Spinal cord (tissue), 10 donors: Measurements from ENCODE around the gene MAP3K7. TPM values are rescaled to one million over a fixed set of nuclear protein-coding genes. Genes with fewer than 3 reads are reported as not detected.

Experiments
- DNase-seq, 6 donors: peaks; one replicate each; pipeline versions ENCODE4 v3.0.0 to v3.0.0-alpha.2; 2013 to 2015; ENCODE audit warnings: low spot score in 6 of 6, low read depth in 4 of 6
- H3K27ac ChIP-seq: one replicate; pipeline ENCODE4 v1.5.1; 2013; ENCODE audit warnings: low read depth, low read length, control low read depth
- H3K27me3 ChIP-seq: one replicate; pipeline ENCODE4 v1.6.1; 2013; ENCODE audit warnings: low read length; ENCODE audit not compliant: control insufficient read depth, insufficient read depth
- H3K36me3 ChIP-seq: one replicate; pipeline ENCODE4 v1.6.1; 2013; ENCODE audit warnings: low read length; ENCODE audit not compliant: control insufficient read depth, insufficient read depth
- H3K4me1 ChIP-seq: one replicate; pipeline ENCODE4 v1.6.1; 2013; ENCODE audit warnings: low read length; ENCODE audit not compliant: control insufficient read depth, insufficient read depth
- H3K4me3 ChIP-seq: one replicate; pipeline ENCODE4 v1.5.1; 2013; ENCODE audit warnings: low read depth, low read length, control low read depth
- H3K9me3 ChIP-seq: one replicate; pipeline ENCODE4 v1.6.1; 2013; ENCODE audit warnings: low read length; ENCODE audit not compliant: control insufficient read depth, insufficient read depth
- WGBS: methylation state at CpG from one replicate; pipeline ENCODE4 v1.1.5; 2013; ENCODE audit warnings: missing lambda C conversion rate; ENCODE audit not compliant: insufficient coverage; 5-methylcytosine and 5-hydroxymethylcytosine counted together
- polyA plus RNA-seq, 2 donors: library from polyadenylated mRNA; unstranded; fragments of 120-200 nt; gene quantifications; one replicate each; pipeline ENCODE4 v1.2.1, GENCODE V29; 2013; ENCODE audit not compliant: insufficient read length in 2 of 2
- total RNA-seq, 2 donors: library from RNA; depleted of rRNA in 1 of 2; stranded (reverse); fragments of 120-200 nt in 1 of 2; fragments of >200 nt in 1 of 2; gene quantifications; one replicate each; pipeline versions ENCODE4 v1.2.3 to v1.2.4, GENCODE V29; 2013 to 2014
- donor health status: healthy.

Gene MAP3K7
- total and polyA plus RNA-seq, 4 donors, result 29.1 to 44.4 (median 39.0) TPM

GRCh38 chr6:90514496-90514895 lies 72.4 kb downstream of the MAP3K7 start:
- no peaks in the 10 kb centered on the region for H3K36me3 ChIP-seq
- no peak for DNase-seq
- no peaks in the 10 kb centered on the region for H3K4me1 ChIP-seq
- H3K27me3 ChIP-seq, result no peaks in the 10 kb centered on the region
- WGBS, result 50% methylated on average over 2 of the region's 3 CpGs
- no peak overlapping the region for H3K4me3 ChIP-seq
- no peak overlapping the region for H3K27ac ChIP-seq
- no peaks in the 10 kb centered on the region for H3K9me3 ChIP-seq

- no CpG with 5 or more reads among the region's 5 CpGs for WGBS
- H3K9me3 ChIP-seq, result no peaks in the 10 kb centered on the region
- no peak overlapping the region for H3K27ac ChIP-seq
- H3K27me3 ChIP-seq, result no peaks in the 10 kb centered on the region
- H3K4me3 ChIP-seq, result no peak overlapping the region
- DNase-seq, result no peak
- H3K4me1 ChIP-seq, result no peaks in the 10 kb centered on the region
- H3K36me3 ChIP-seq, result no peaks in the 10 kb centered on the region
Observed at GRCh38 chr6:90508753-90509152, 78.1 kb downstream of the MAP3K7 start.

GRCh38 chr6:90502866-90503407 lies 83.9 kb downstream of the MAP3K7 start:
- H3K27ac ChIP-seq, result no peak overlapping the region
- H3K4me1 ChIP-seq, result no peaks in the 10 kb centered on the region
- no peaks in the 10 kb centered on the region for H3K9me3 ChIP-seq
- H3K36me3 ChIP-seq, result no peaks in the 10 kb centered on the region
- WGBS, result 80% methylated on average over 2 of the region's 3 CpGs
- DNase-seq, result no peak
- no peak overlapping the region for H3K4me3 ChIP-seq
- no peaks in the 10 kb centered on the region for H3K27me3 ChIP-seq

GRCh38 chr6:90502381-90502780 lies 84.5 kb downstream of the MAP3K7 start:
- no peak overlapping the region for H3K27ac ChIP-seq

GRCh38 chr6:90500458-90500857 lies 86.4 kb downstream of the MAP3K7 start:
- no peaks in the 10 kb centered on the region for H3K4me1 ChIP-seq
- WGBS, result 51% methylated on average over 5 of the region's 9 CpGs
- H3K9me3 ChIP-seq, result no peaks in the 10 kb centered on the region
- H3K36me3 ChIP-seq, result no peaks in the 10 kb centered on the region
- H3K27ac ChIP-seq, result no peak overlapping the region
- H3K27me3 ChIP-seq, result no peaks in the 10 kb centered on the region
- no peak overlapping the region for H3K4me3 ChIP-seq
- no peak for DNase-seq

More at GRCh38 chr6:90502381-90502780, 84.5 kb downstream of the MAP3K7 start:
- H3K4me3 ChIP-seq, result no peak overlapping the region
- no peak for DNase-seq
- no peaks in the 10 kb centered on the region for H3K9me3 ChIP-seq
- H3K4me1 ChIP-seq, result no peaks in the 10 kb centered on the region
- no peaks in the 10 kb centered on the region for H3K27me3 ChIP-seq
- WGBS, result no CpG with 5 or more reads among the region's 3 CpGs
- H3K36me3 ChIP-seq, result no peaks in the 10 kb centered on the region

- Histone ChIP-seq H3K36me3 (no peaks in the 10 kb centered on the region), H3K27me3 (no peaks in the 10 kb centered on the region), H3K27ac (no peak overlapping the region), H3K4me3 (no peak overlapping the region), H3K9me3 (no peaks in the 10 kb centered on the region), H3K4me1 (peaks cover 4% of the 10 kb centered on the region)
- DNase-seq, result no peak
- WGBS, result 94% methylated on average over 1 of the region's 1 CpG
Observed at GRCh38 chr6:90497411-90497810, 89.5 kb downstream of the MAP3K7 start.

- Histone ChIP-seq H3K27me3 (no peaks in the 10 kb centered on the region), H3K27ac (no peak overlapping the region), H3K4me3 (no peak overlapping the region), H3K4me1 (peaks cover 4% of the 10 kb centered on the region), H3K9me3 (no peaks in the 10 kb centered on the region), H3K36me3 (no peaks in the 10 kb centered on the region)
- WGBS, result 39% methylated on average over 5 of the region's 17 CpGs
- DNase-seq, result no peak
Observed at GRCh38 chr6:90496258-90497016, 90.4 kb downstream of the MAP3K7 start.

GRCh38 chr6:90495216-90495817 lies 91.6 kb downstream of the MAP3K7 start:
- 80% methylated on average over 1 of the region's 9 CpGs for WGBS
- H3K36me3 ChIP-seq, result no peaks in the 10 kb centered on the region
- H3K9me3 ChIP-seq, result no peaks in the 10 kb centered on the region
- no peaks in the 10 kb centered on the region for H3K27me3 ChIP-seq
- no peak overlapping the region for H3K27ac ChIP-seq
- H3K4me1 ChIP-seq, result peaks cover 6% of the 10 kb centered on the region
- no peak overlapping the region for H3K4me3 ChIP-seq
- no peak for DNase-seq

- H3K27me3 ChIP-seq, result no peaks in the 10 kb centered on the region
- peak in 2 of 6 donors; percentile 35 to 51 for DNase-seq
- WGBS, result 16% methylated on average over 4 of the region's 7 CpGs
- no peaks in the 10 kb centered on the region for H3K36me3 ChIP-seq
- H3K27ac ChIP-seq, result no peak overlapping the region
- no peaks in the 10 kb centered on the region for H3K9me3 ChIP-seq
- H3K4me3 ChIP-seq, result no peak overlapping the region
- H3K4me1 ChIP-seq, result peaks cover 7% of the 10 kb centered on the region
Observed at GRCh38 chr6:90494067-90494780, 92.6 kb downstream of the MAP3K7 start.
